ENCODE results near the gene TES. TPM values are rescaled to one million over a fixed set of nuclear protein-coding genes. Genes with fewer than 3 reads are reported as not detected.

TES gene
- total and polyA plus RNA-seq, 2 donors: 159 to 207 TPM

DNA sequence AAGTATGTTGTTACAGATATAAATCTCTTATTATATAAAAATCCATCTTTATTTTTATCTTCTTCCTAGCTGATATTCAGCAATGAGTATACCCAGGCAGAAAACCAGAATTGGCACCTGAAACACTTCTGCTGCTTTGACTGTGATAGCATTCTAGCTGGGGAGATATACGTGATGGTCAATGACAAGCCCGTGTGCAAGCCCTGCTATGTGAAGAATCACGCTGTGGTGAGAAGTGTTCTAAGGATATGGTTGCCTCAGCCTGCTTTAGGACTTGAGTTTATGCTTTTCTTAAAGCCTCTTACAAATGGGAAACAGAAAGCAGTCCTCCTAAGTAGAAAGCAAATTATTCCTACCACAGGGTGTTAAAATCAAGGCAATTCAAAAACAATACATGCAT is 41.9 kb downstream of the TES start:
- H3K4me3 ChIP-seq (ENCODE audit: low read depth, low read length): no peak overlapping the region

DNA sequence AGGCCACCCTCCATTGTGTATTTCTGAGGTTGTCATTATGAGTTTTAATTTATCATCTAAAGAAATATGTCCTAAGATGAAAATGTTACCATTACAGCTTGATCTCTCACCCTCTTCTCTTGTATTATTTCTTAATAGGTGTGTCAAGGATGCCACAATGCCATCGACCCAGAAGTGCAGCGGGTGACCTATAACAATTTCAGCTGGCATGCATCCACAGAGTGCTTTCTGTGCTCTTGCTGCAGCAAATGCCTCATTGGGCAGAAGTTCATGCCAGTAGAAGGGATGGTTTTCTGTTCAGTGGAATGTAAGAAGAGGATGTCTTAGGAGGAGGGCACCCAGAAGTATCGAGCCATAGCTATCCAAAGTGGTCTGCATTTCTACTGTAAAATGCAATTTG is 46.8 kb downstream of the TES start:
- Histone ChIP-seq H3K4me3 (ENCODE audit: low read depth, low read length) (no peak overlapping the region), H3K4me1 (ENCODE audit: insufficient read depth) (no peaks in the 10 kb centered on the region), H3K27ac (ENCODE audit: low read depth) (no peak overlapping the region), H3K36me3 (ENCODE audit: insufficient read depth) (peaks cover 3% of the 10 kb centered on the region)
- 87% methylated on average over 3 of the region's 3 CpGs for WGBS
- DNase-seq (ENCODE audit: extremely low spot score): no peak

More for the DNA sequence above, 41.9 kb downstream of the TES start:
- peaks cover 3% of the 10 kb centered on the region for H3K36me3 ChIP-seq (ENCODE audit: insufficient read depth)
- WGBS: 66% methylated on average over 3 of the region's 3 CpGs
- no peaks in the 10 kb centered on the region for H3K4me1 ChIP-seq (ENCODE audit: insufficient read depth)
- no peak for DNase-seq (ENCODE audit: extremely low spot score)
- H3K27ac ChIP-seq (ENCODE audit: low read depth): no peak overlapping the region

DNA sequence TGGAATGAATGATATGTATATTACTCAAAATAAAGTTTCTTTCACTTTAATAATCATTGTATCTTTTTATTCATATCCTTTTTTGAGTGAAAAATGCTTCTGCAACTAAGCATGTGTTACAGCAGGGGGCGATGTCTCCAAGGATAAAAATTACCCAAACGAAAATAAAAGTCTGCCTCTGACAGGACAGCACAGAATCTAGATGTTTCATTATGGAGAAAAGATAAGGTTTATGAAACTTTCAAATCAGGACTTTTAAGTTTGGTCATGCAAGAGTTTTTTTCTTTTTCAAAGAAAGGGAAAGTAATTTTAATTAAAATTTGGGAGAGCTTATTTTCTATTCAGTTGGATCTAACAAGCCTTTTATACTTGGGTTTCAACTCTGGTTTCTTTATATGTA is 48.4 kb downstream of the TES start:
- Histone ChIP-seq H3K4me3 (ENCODE audit: low read depth, low read length) (no peak overlapping the region), H3K36me3 (ENCODE audit: insufficient read depth) (peaks cover 2% of the 10 kb centered on the region), H3K4me1 (ENCODE audit: insufficient read depth) (no peaks in the 10 kb centered on the region), H3K27ac (ENCODE audit: low read depth) (no peak overlapping the region)
- peak; percentile 47 for DNase-seq (ENCODE audit: extremely low spot score)
- WGBS: under 1% methylated on average over 2 of the region's 2 CpGs

DNA sequence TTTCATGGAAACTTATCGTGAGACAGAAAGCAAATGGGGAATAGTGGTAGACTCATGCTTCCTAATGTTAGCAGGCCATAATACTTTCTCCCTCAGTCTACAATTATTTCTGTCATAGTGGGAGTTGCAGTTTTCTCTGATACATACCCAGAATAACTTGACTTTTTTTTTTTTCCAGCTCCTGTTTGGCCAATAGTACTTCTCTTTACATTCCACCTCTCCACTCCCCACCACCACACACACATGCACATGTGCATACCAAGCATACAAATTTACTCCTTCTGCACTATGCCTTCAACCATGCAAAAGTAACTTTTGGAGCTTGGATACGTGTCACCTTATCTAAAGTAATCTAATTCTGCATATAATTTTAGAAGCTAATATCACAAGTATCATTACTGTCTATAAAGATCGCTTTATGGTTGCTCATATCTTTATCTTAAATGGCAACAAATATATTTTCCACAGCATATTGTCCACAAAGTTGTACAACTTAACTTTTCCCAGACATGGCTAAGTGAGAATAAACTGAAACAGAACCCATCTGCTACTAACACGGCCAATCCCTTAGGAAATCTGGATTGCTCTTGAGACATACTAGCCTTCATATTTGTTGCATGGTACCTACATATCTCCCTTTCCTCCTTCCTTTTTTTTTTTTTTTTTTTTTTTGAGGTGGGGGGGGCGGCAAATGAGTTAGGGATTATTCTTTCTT is 49.0 kb downstream of the TES start:
- DNase-seq (ENCODE audit: extremely low spot score): no peak
- WGBS: 70% methylated on average over 5 of the region's 5 CpGs
- Histone ChIP-seq H3K4me1 (ENCODE audit: insufficient read depth) (no peaks in the 10 kb centered on the region), H3K4me3 (ENCODE audit: low read depth, low read length) (no peak overlapping the region), H3K27ac (ENCODE audit: low read depth) (no peak overlapping the region), H3K36me3 (ENCODE audit: insufficient read depth) (peaks cover 2% of the 10 kb centered on the region)

DNA sequence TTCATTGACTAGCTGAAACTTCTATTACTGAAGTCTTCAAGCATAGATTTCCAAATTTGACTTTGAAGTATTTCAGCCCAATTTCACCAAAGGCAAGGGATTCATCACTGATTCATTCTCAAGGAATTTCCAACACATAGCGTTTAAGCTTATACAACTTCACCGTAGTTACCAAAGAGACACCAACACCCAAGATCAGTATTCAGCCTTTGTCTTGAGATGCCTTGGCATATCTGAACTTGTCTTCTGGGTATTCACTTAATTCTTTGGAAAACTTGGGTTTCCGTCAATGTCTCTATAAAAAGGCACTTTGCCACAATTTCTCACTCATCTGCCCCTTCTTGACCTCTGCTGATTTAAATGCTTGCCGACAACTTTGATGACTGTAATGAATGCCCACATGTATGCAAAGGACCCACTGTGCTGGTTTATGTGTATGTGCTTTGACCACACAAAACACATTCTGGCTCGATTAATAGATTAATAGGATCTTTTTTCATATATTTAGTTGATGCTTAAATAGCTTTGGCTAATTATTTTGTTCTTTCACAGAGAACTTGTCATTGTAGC is 49.6 kb downstream of the TES start:
- Histone ChIP-seq H3K36me3 (ENCODE audit: insufficient read depth) (peaks cover 2% of the 10 kb centered on the region), H3K4me1 (ENCODE audit: insufficient read depth) (no peaks in the 10 kb centered on the region), H3K4me3 (ENCODE audit: low read depth, low read length) (no peak overlapping the region), H3K27ac (ENCODE audit: low read depth) (no peak overlapping the region)
- WGBS: 70% methylated on average over 5 of the region's 5 CpGs
- DNase-seq (ENCODE audit: extremely low spot score): no peak

DNA sequence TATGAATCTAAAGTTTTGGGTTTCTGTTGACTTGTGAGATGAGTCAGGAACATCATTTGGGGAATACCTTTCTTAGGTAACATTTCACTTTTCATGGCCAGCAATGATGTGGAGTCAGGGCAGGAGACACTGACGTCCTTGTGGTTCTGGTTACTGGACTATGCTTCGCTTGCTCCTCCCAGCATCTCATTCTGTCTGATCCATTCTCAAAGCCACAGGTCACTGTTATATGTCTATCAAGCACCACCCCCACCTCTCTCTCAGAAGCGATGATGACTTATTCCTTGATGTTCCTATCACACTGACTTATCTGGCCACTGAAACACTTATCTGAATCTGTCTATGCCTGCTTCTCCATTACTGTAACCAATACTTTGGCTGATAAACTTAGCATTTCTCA is 51.6 kb downstream of the TES start:
- DNase-seq (ENCODE audit: extremely low spot score): no peak
- Histone ChIP-seq H3K4me3 (ENCODE audit: low read depth, low read length) (no peak overlapping the region), H3K36me3 (ENCODE audit: insufficient read depth) (peaks cover under 1% of the 10 kb centered on the region), H3K4me1 (ENCODE audit: insufficient read depth) (no peaks in the 10 kb centered on the region), H3K27ac (ENCODE audit: low read depth) (no peak overlapping the region)
- WGBS: 92% methylated on average over 3 of the region's 3 CpGs

DNA sequence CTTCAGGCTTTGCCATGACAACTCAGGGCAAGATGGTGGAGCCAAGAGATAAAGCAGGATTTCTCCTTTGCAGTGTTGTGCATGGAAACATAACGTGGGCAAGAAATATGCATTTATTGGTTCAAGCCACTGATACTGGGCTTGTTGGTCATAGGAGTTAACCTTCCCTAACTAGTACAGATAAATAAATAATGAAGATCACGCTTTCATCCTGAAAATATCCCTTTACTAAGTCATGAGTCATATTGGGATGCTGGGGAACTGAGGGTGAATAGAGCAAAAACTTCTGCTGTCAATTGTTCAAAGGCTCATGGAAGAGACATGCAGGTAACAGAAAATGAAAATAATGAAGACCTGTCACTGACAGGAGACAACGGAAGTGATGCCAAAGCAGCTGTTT is 55.5 kb downstream of the TES start:
- H3K4me1 ChIP-seq (ENCODE audit: insufficient read depth): no peaks in the 10 kb centered on the region
- no peak for DNase-seq (ENCODE audit: extremely low spot score)
- no peak overlapping the region for H3K4me3 ChIP-seq (ENCODE audit: low read depth, low read length)
- WGBS: 84% methylated on average over 3 of the region's 3 CpGs
- H3K27ac ChIP-seq (ENCODE audit: low read depth): no peak overlapping the region
- no peaks in the 10 kb centered on the region for H3K36me3 ChIP-seq (ENCODE audit: insufficient read depth)

DNA sequence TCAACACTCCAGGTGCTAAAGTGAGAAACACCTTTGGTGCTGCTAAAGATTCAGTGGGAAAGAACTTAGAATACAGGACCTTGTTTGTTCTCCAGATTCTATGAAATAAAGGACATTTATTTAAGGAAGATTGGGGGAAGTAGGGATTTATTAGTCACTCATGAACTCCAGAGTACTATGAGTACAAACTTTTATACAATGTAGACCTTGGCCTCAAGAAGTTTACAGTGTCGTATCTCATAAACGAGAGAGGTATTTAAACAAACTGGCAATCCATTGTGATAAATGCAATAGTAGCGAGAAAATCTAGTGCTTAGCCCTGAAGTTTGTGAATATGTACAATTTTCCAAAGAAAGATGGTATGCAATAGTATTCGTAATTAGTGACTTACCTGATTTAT is 59.1 kb downstream of the TES start:
- DNase-seq (ENCODE audit: extremely low spot score): no peak
- 52% methylated on average over 4 of the region's 4 CpGs for WGBS
- H3K4me3 ChIP-seq (ENCODE audit: low read depth, low read length): no peak overlapping the region
- no peak overlapping the region for H3K27ac ChIP-seq (ENCODE audit: low read depth)
- no peaks in the 10 kb centered on the region for H3K36me3 ChIP-seq (ENCODE audit: insufficient read depth)
- H3K4me1 ChIP-seq (ENCODE audit: insufficient read depth): no peaks in the 10 kb centered on the region

DNA sequence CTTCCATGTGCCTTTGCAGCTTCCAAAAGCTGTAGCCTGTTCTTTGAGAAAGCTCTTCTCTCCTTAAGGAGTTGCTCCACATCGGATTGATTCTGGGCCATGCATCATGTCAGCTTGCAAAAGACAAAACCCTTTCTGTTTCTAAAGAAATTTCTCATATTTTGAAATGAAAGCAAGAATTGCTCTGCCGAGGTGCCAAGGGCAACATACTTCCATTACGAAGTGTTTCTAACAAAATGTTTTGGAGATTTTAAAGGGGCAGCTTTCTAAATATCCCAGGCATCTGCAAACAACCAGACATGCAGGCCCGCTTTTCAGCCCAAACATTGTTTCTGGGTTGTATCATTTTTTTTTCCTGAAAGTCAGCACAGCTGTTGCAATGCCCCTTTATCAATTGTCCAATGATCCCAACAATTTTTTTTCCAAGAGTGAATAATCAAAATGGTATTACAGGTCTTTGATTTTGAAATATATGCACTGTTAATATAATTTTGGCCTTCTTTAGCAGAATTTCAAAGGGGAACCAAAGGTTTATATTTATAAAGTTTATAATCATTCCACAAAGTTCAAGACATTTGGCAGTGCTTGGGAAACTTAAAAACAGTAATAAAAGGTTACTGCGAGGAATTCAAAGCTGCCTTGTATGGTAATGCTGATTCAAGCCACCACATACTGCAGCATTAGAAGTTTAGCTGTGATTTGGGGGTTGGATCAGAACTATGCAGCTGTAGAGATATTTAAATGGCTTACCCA is 61.0 kb downstream of the TES start:
- no peak for DNase-seq (ENCODE audit: extremely low spot score)
- Histone ChIP-seq H3K36me3 (ENCODE audit: insufficient read depth) (no peaks in the 10 kb centered on the region), H3K4me3 (ENCODE audit: low read depth, low read length) (no peak overlapping the region), H3K27ac (ENCODE audit: low read depth) (peak overlapping the region; percentile 67), H3K4me1 (ENCODE audit: insufficient read depth) (no peaks in the 10 kb centered on the region)
- 17% methylated on average over 5 of the region's 5 CpGs for WGBS

DNA sequence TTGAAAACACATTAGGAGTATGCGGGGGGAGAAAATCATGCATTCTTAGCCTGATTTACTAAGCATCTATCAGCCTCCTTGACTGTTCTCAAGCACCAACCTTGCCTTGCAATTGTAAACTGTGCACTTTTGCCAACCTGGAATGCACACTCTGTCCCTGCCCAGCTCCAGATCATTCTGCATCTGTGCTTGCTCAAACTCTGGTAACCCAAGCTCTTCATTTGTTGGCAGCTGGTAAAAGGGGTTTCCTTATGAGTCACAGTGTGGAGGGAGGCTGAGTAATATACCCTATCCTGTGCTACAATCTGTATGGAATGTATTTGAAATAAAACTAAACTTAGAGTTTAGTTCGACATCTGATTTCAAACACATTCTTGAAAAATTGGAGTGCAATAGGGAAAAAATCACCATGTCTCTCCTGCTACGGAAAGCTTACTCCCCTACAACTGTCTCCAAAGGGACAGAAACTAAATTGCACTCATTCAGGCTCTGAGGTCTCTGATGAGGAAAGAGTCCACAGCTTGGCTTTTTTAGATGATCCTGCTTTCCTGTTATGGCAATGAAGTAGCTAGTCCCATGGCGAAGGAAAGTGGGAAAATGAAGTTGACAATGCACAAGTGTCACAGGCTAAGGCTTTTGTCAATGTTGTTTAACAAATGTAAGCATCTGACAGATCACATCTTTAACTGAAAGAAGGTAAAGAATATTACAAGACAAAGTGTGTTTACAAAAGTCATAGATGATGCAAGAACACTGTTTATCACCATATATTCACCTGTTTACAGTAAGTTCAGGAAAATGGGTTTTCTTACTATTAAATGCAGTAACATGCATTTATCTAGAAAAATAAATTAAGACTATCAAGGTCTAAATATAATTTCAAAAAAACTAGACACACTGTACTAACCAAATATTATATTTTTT is 61.9 kb downstream of the TES start:
- H3K27ac ChIP-seq (ENCODE audit: low read depth): peak overlapping the region; percentile 73
- no peak overlapping the region for H3K4me3 ChIP-seq (ENCODE audit: low read depth, low read length)
- H3K36me3 ChIP-seq (ENCODE audit: insufficient read depth): no peaks in the 10 kb centered on the region
- peak; percentile 79 for DNase-seq (ENCODE audit: extremely low spot score)
- WGBS: 17% methylated on average over 4 of the region's 4 CpGs
- H3K4me1 ChIP-seq (ENCODE audit: insufficient read depth): no peaks in the 10 kb centered on the region

DNA sequence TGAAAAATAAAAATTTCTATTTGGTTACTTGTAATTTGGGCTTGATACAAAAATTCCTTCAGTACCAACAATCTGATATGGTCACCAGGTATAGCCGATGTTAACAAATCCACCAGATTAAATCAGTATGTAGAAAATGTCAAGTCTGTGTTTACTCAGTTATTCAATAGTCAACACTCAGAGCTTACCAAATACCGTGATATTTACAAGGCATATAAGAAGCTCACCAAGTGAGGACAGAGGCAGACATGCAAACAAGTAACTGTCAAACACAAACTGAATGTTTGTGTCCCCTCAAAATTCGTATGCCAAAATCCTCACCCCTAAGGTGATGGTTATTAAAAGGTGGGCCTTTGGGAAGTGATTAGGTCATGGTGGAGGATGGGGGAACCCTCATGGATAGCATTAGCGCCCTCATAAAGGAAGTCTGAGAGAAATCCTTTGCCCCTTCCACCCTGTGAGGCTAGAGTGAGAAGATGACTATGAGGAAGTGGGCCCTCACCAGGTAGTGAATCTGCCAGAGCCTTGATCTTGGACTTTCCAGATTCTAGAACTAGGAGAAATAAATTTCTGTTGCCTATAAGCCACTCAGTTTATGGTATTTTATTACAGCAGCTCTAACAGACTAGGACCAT is 63.1 kb downstream of the TES start:
- Histone ChIP-seq H3K4me3 (ENCODE audit: low read depth, low read length) (no peak overlapping the region), H3K4me1 (ENCODE audit: insufficient read depth) (no peaks in the 10 kb centered on the region), H3K36me3 (ENCODE audit: insufficient read depth) (no peaks in the 10 kb centered on the region), H3K27ac (ENCODE audit: low read depth) (no peak overlapping the region)
- 16% methylated on average over 4 of the region's 4 CpGs for WGBS
- no peak for DNase-seq (ENCODE audit: extremely low spot score)

DNA sequence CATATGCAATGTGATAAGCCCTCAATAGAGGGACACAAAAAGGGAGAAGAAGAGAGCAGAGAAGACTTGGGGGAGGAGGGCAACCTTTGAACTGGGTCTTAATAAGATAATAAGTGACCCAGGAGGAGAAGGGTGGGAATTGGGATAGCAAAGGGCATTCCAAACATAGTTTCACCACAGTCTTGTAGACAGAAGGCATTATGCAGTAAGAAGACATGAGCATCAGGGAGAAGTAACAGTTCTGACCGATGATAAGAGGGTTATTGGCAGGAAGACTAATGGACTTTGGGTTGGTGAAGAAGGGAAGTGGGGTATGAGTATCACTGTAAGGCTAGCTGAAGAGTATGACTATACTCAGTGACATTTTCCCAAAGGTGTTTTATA is 63.6 kb downstream of the TES start:
- Histone ChIP-seq H3K4me1 (ENCODE audit: insufficient read depth) (no peaks in the 10 kb centered on the region), H3K36me3 (ENCODE audit: insufficient read depth) (no peaks in the 10 kb centered on the region), H3K4me3 (ENCODE audit: low read depth, low read length) (no peak overlapping the region), H3K27ac (ENCODE audit: low read depth) (no peak overlapping the region)
- WGBS: 84% methylated on average over 1 of the region's 1 CpG
- DNase-seq (ENCODE audit: extremely low spot score): no peak

DNA sequence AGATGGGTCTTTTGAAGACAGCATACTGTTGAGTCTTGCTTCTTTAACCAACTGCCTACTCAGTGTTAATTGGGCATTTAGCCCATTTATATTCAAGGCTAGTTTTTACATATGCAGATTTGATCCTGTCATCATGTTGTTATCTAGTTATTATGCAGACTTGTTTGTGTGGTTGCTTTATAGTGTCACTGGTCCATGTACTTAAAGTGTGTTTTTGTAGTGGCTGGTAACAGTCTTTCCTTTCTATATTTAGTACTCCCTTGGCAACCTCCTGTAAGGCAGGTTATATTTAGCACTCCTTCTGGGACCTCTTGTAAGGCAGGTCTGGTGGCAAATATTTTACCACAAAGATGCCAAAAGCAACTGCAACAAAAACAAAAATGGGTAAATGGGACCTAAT is 66.7 kb downstream of the TES start:
- Histone ChIP-seq H3K4me1 (ENCODE audit: insufficient read depth) (no peaks in the 10 kb centered on the region), H3K36me3 (ENCODE audit: insufficient read depth) (no peaks in the 10 kb centered on the region), H3K27ac (ENCODE audit: low read depth) (no peak overlapping the region), H3K4me3 (ENCODE audit: low read depth, low read length) (no peak overlapping the region)
- no peak for DNase-seq (ENCODE audit: extremely low spot score)
